ENCODE data around the gene TRIM56. TPM values are rescaled to one million over a fixed set of nuclear protein-coding genes. Genes with fewer than 3 reads are reported as not detected.
A peak's percentile ranks its signal among the peaks of the same experiment; 100 is the strongest.

The TRIM56 gene
- total and polyA plus RNA-seq, 2 of the 4 experiments (the other 2 are of a cell fraction): 3.9 to 5.9 TPM

GRCh38 chr7:101077303-101078086, 7.8 kb upstream of the TRIM56 start (continued):
- TF ChIP-seq SMC3 (IDR thresholded peaks at IDR 0.05; ENCODE audit: low read depth, low read length): peak; percentile 85

DNA sequence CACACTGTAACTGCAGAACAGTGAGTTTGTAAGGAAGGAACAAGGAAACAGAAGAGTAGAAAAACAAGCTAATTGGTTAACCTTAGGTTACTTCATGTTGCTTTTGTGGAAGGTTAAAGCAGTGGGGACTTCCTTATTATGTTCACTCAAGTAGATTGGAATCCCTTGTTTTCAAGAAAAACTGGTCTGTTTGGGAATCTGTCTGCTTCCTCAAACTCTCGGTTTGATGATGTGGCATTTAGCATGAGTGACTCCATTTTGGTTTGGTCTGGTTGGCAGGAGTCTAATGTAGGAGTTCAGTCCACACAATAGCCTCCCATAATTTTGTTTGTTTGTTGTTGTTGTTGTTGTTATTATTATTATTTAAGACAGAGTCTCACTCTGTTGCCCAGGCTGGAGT, 3.8 kb upstream of the TRIM56 start:
- in situ Hi-C loops (cut with MboI; ENCODE audit: low sequenced_read_pairs): no loop called here
- Histone ChIP-seq H3K36me3 (ENCODE audit: control insufficient read depth, insufficient read depth, low read length) (no peaks in the 10 kb centered on the region), H3K23ac (ENCODE audit: low read depth, low read length) (no peak overlapping the region), H3K4me1 (ENCODE audit: control insufficient read depth, insufficient read depth, low read length) (0 out of 2 replicates have a peak, but pooled peaks cover 2% of the 10 kb centered on the region), H2BK5ac (ENCODE audit: low read depth, low read length, poor library complexity, severe bottlenecking) (no peak overlapping the region), H4K5ac (ENCODE audit: low read depth, low read length) (no peak overlapping the region), H2BK20ac (ENCODE audit: low read depth, low read length) (0 out of 2 replicates have a peak overlapping the region, but pooled peaks have one; percentile 4), H3K4ac (ENCODE audit: low read depth, low read length) (no peak overlapping the region), H2BK15ac (ENCODE audit: low read depth, low read length) (no peak overlapping the region), H3K14ac (replicated peaks; ENCODE audit: low read depth, low read length) (no peak overlapping the region), H3K9ac (ENCODE audit: low read depth, low read length) (no peak overlapping the region), H3K4me2 (ENCODE audit: low read depth, low read length) (no peak overlapping the region), H2AFZ (replicated peaks; ENCODE audit: low read length, poor library complexity) (no peak overlapping the region), H3K4me3 (ENCODE audit: insufficient read depth, low read depth, low read length) (no peak overlapping the region), H4K8ac (ENCODE audit: low read depth in 2 of 2, low read length in 2 of 2) (no peak overlapping the region), H3K27me3 (ENCODE audit: control insufficient read depth, insufficient read depth, low read length) (no peaks in the 10 kb centered on the region), H2AK5ac (ENCODE audit: low read depth, low read length) (no peak overlapping the region), H2AK9ac (replicated peaks; ENCODE audit: low read depth, low read length, poor library complexity) (no peak overlapping the region), H4K20me1 (ENCODE audit: insufficient read depth, low read length) (no peaks in the 10 kb centered on the region), H3K56ac (ENCODE audit: extremely low read depth, insufficient read depth, low read length) (no peak overlapping the region), H4K91ac (ENCODE audit: insufficient read depth, low read depth, low read length) (no peak overlapping the region), H3K9me1 (ENCODE audit: insufficient read depth, low read length) (0 out of 2 replicates have a peak, but pooled peaks cover under 1% of the 10 kb centered on the region), H3K27ac (ENCODE audit: insufficient read depth, low read length) (no peak overlapping the region), H3K79me1 (ENCODE audit: low read depth in 1 of 2, low read length in 2 of 2) (peaks cover 8 to 14% of the 10 kb centered on the region in 2 experiments; a peak in 3 of 4 replicates), H2BK120ac (ENCODE audit: low read depth, low read length) (no peak overlapping the region), H3K18ac (ENCODE audit: low read depth, low read length) (no peak overlapping the region), H3K9me3 (ENCODE audit: control insufficient read depth, insufficient read depth, low read length) (no peaks in the 10 kb centered on the region)
- ChIA-PET POLR2A (ENCODE audit: unreplicated experiment) (no interaction called here), CTCF (no interaction called here)
- dilution Hi-C loops (cut with HindIII; ENCODE audit: low sequenced_read_pairs, unreplicated experiment): no loop called here
- intact Hi-C loops (cut with micrococcal nuclease): no loop called here
- WGBS, 2 experiments (ENCODE audit: extremely low coverage in 2 of 2, insufficient read length in 1 of 2): no CpG with 5 or more reads among the region's 1 CpG
- ATAC-seq (ENCODE audit: low read depth) (no peak), DNase-seq (no peak)
- BruUV-seq (replicated peaks): no TSS peak
- TF ChIP-seq BHLHE40 (IDR thresholded peaks at IDR 0.05; ENCODE audit: low read depth, low read length): no peak
- TF ChIP-seq, protein P1, sequence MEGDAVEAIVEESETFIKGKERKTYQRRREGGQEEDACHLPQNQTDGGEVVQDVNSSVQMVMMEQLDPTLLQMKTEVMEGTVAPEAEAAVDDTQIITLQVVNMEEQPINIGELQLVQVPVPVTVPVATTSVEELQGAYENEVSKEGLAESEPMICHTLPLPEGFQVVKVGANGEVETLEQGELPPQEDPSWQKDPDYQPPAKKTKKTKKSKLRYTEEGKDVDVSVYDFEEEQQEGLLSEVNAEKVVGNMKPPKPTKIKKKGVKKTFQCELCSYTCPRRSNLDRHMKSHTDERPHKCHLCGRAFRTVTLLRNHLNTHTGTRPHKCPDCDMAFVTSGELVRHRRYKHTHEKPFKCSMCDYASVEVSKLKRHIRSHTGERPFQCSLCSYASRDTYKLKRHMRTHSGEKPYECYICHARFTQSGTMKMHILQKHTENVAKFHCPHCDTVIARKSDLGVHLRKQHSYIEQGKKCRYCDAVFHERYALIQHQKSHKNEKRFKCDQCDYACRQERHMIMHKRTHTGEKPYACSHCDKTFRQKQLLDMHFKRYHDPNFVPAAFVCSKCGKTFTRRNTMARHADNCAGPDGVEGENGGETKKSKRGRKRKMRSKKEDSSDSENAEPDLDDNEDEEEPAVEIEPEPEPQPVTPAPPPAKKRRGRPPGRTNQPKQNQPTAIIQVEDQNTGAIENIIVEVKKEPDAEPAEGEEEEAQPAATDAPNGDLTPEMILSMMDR (conservative IDR thresholded peaks at IDR 0.05; ENCODE audit: low read depth, low read length): no peak
- no peak for TF ChIP-seq MAZ (IDR thresholded peaks at IDR 0.05; ENCODE audit: borderline replicate concordance, low read depth, low read length)
- no peak for TF ChIP-seq POLR2A (IDR thresholded peaks at IDR 0.05; ENCODE audit: low read depth, low read length)
- TF ChIP-seq FOS (IDR thresholded peaks at IDR 0.05; ENCODE audit: low read depth, low read length): no peak
- no peak for TF ChIP-seq CHD1 (IDR thresholded peaks at IDR 0.05; ENCODE audit: low read depth, low read length)
- no peak for TF ChIP-seq MXI1 (IDR thresholded peaks at IDR 0.05; ENCODE audit: borderline replicate concordance, low read depth, low read length)
- no peak for TF ChIP-seq SMC3 (IDR thresholded peaks at IDR 0.05; ENCODE audit: low read depth, low read length)
- TF ChIP-seq MAFK (IDR thresholded peaks at IDR 0.05; ENCODE audit: low read depth, low read length): no peak
- no peak for TF ChIP-seq RCOR1 (IDR thresholded peaks at IDR 0.05; ENCODE audit: insufficient replicate concordance, low read length)
- TF ChIP-seq RFX5 (IDR thresholded peaks at IDR 0.05; ENCODE audit: low read depth, low read length): no peak
- TF ChIP-seq ELK1 (IDR thresholded peaks at IDR 0.05; ENCODE audit: borderline replicate concordance, low read depth, low read length): no peak
- TF ChIP-seq CEBPB (IDR thresholded peaks at IDR 0.05; ENCODE audit: low read depth, low read length): no peak

All from IMR-90 (cell line).